AG20443 (cell line): ENCODE results near the gene ARHGEF28.

ENCODE experiments used
- DNase-seq: peaks from one replicate; pipeline ENCODE4 v3.0.0; 2012; ENCODE audit warnings: low spot score, mixed read lengths

Gene ARHGEF28

GRCh38 chr5:73859696-73860095 lies 233.7 kb downstream of the ARHGEF28 start:
- no peak for DNase-seq

GRCh38 chr5:73861313-73861988 lies 235.5 kb downstream of the ARHGEF28 start:
- DNase-seq = peak; percentile 13

- DNase-seq = no peak
Measured at GRCh38 chr5:73862796-73863195, 236.8 kb downstream of the ARHGEF28 start.

- no peak for DNase-seq
Measured at GRCh38 chr5:73863876-73864275, 237.9 kb downstream of the ARHGEF28 start.

- no peak for DNase-seq
Measured at GRCh38 chr5:73865315-73865714, 239.3 kb downstream of the ARHGEF28 start.

- peak; percentile 28 for DNase-seq
Measured at GRCh38 chr5:73867345-73868335, 241.6 kb downstream of the ARHGEF28 start.

- no peak for DNase-seq
Measured at GRCh38 chr5:73883646-73884045, 257.6 kb downstream of the ARHGEF28 start.

GRCh38 chr5:73887688-73888087 lies 261.7 kb downstream of the ARHGEF28 start:
- no peak for DNase-seq

- DNase-seq = no peak
Measured at GRCh38 chr5:73890569-73890968, 264.6 kb downstream of the ARHGEF28 start.

- DNase-seq = no peak
Measured at GRCh38 chr5:73892218-73892617, 266.2 kb downstream of the ARHGEF28 start.

- peak; percentile 86 for DNase-seq
Measured at GRCh38 chr5:73892806-73893205, 266.8 kb downstream of the ARHGEF28 start.

GRCh38 chr5:73893813-73894212 lies 267.8 kb downstream of the ARHGEF28 start:
- no peak for DNase-seq

GRCh38 chr5:73894860-73895259 lies 268.9 kb downstream of the ARHGEF28 start:
- DNase-seq = no peak

GRCh38 chr5:73895471-73895870 lies 269.5 kb downstream of the ARHGEF28 start:
- no peak for DNase-seq

- no peak for DNase-seq
Measured at GRCh38 chr5:73896097-73896496, 270.1 kb downstream of the ARHGEF28 start.

- DNase-seq = no peak
Measured at GRCh38 chr5:73896668-73897067, 270.7 kb downstream of the ARHGEF28 start.

GRCh38 chr5:73897893-73898292 lies 271.9 kb downstream of the ARHGEF28 start:
- DNase-seq = no peak

GRCh38 chr5:73899055-73899454 lies 273.1 kb downstream of the ARHGEF28 start:
- no peak for DNase-seq

GRCh38 chr5:73899916-73900315 lies 273.9 kb downstream of the ARHGEF28 start:
- no peak for DNase-seq

GRCh38 chr5:73900566-73900965 lies 274.6 kb downstream of the ARHGEF28 start:
- DNase-seq = no peak

- no peak for DNase-seq
Measured at GRCh38 chr5:73901043-73901442, 275.0 kb downstream of the ARHGEF28 start.

GRCh38 chr5:73901455-73901854 lies 275.5 kb downstream of the ARHGEF28 start:
- no peak for DNase-seq
